ENCODE measurements around the gene CDCP1. TPM values are rescaled to one million over a fixed set of nuclear protein-coding genes. Genes with fewer than 3 reads are reported as not detected.
"Not testable (repeated sequence)": the region's sequence is repeated elsewhere in the genome, so short reads cannot be mapped to it uniquely, and the experiment has no call there.

The CDCP1 gene
- total and polyA plus RNA-seq, 12 donors = 0.27 to 4.3 (median 1.6) TPM

- WGBS, 4 donors = 76 to 88% (median 79%) methylated on average over 3 of the region's 3 CpGs
- Histone ChIP-seq H3K27me3 (no peaks in the 10 kb centered on the region), H3K4me1 (replicated peaks in 1 of 2) (no peaks in the 10 kb centered on the region), H3K4me3 (no peak overlapping the region), H3K36me3 (replicated peaks in 1 of 2) (no peaks in the 10 kb centered on the region), H3K9me3 (replicated peaks in 1 of 3) (no peaks in the 10 kb centered on the region), H3K27ac (no peak overlapping the region)
- no peak for TF ChIP-seq POLR2A (IDR thresholded peaks at IDR 0.05)
- no peak for TF ChIP-seq CTCF (IDR thresholded peaks at IDR 0.05)
- DNase-seq = no peak
- intact Hi-C loops (cut with DNase I) = no loop called here
These were observed 91.9 kb downstream of the CDCP1 start for GRCh38 chr3:45054196-45054857.

- WGBS, 4 donors = 50 to 70% (median 68%) methylated on average over 1 of the region's 1 CpG
These were observed 92.4 kb downstream of the CDCP1 start for GRCh38 chr3:45053805-45054195.

GRCh38 chr3:45051685-45052084 is 94.5 kb downstream of the CDCP1 start:
- intact Hi-C loops (cut with DNase I) = no loop called here
- TF ChIP-seq POLR2A (IDR thresholded peaks at IDR 0.05) (no peak), CTCF (IDR thresholded peaks at IDR 0.05) (no peak)
- H3K36me3 ChIP-seq (replicated peaks in 1 of 2) = no peaks in the 10 kb centered on the region
- H3K4me1 ChIP-seq (replicated peaks in 1 of 2) = no peaks in the 10 kb centered on the region
- 87 to 100% (median 89%) methylated on average over 2 to 6 of the region's 6 CpGs for WGBS, 4 donors
- no peaks in the 10 kb centered on the region for H3K27me3 ChIP-seq
- H3K27ac ChIP-seq = no peak overlapping the region
- H3K4me3 ChIP-seq = no peak overlapping the region
- no peaks in the 10 kb centered on the region for H3K9me3 ChIP-seq (replicated peaks in 1 of 3)
- no peak for DNase-seq

More at GRCh38 chr3:45053805-45054195, 92.4 kb downstream of the CDCP1 start:
- H3K27me3 ChIP-seq; H3K4me1 ChIP-seq (replicated peaks in 1 of 2); DNase-seq; intact Hi-C loops (cut with DNase I); H3K27ac ChIP-seq; H3K9me3 ChIP-seq (replicated peaks in 1 of 3); H3K4me3 ChIP-seq; H3K36me3 ChIP-seq (replicated peaks in 1 of 2): not testable (repeated sequence)

- no peak for TF ChIP-seq POLR2A (IDR thresholded peaks at IDR 0.05)
- no peak for TF ChIP-seq CTCF (IDR thresholded peaks at IDR 0.05)
- intact Hi-C loops (cut with DNase I) = no loop called here
- DNase-seq = no peak
- no peak overlapping the region for H3K4me3 ChIP-seq
- H3K36me3 ChIP-seq (replicated peaks in 1 of 2) = no peaks in the 10 kb centered on the region
- no peaks in the 10 kb centered on the region for H3K9me3 ChIP-seq (replicated peaks in 1 of 3)
- H3K4me1 ChIP-seq (replicated peaks in 1 of 2) = no peaks in the 10 kb centered on the region
- no peak overlapping the region for H3K27ac ChIP-seq
- 77 to 88% (median 80%) methylated on average over 4 of the region's 4 CpGs for WGBS, 4 donors
- H3K27me3 ChIP-seq = no peaks in the 10 kb centered on the region
These were observed 96.4 kb downstream of the CDCP1 start for GRCh38 chr3:45049807-45050206.

GRCh38 chr3:45048244-45048643 is 97.9 kb downstream of the CDCP1 start:
- H3K4me1 ChIP-seq (replicated peaks in 1 of 2) = no peaks in the 10 kb centered on the region
- intact Hi-C loops (cut with DNase I) = no loop called here
- H3K4me3 ChIP-seq = no peak overlapping the region
- H3K27me3 ChIP-seq = no peaks in the 10 kb centered on the region
- DNase-seq = no peak
- H3K9me3 ChIP-seq (replicated peaks in 1 of 3) = no peaks in the 10 kb centered on the region
- TF ChIP-seq CTCF (IDR thresholded peaks at IDR 0.05) = no peak
- TF ChIP-seq POLR2A (IDR thresholded peaks at IDR 0.05) = no peak
- 59 to 82% (median 78%) methylated on average over 4 of the region's 4 CpGs for WGBS, 4 donors
- H3K27ac ChIP-seq = no peak overlapping the region
- H3K36me3 ChIP-seq (replicated peaks in 1 of 2) = no peaks in the 10 kb centered on the region
